HG03159 (cell line): ENCODE data around the gene MSH3.
"Not testable (repeated sequence)": the region's sequence is repeated elsewhere in the genome, so short reads cannot be mapped to it uniquely, and the experiment has no call there.

ENCODE experiments used
- ATAC-seq: cut with Tn5 transposase; IDR thresholded peaks from one replicate; pipeline ENCODE4 v1.9.1; 2021; ENCODE audit warnings: mild to moderate bottlenecking, moderate library complexity; ENCODE audit not compliant: unreplicated experiment

MSH3 gene

DNA sequence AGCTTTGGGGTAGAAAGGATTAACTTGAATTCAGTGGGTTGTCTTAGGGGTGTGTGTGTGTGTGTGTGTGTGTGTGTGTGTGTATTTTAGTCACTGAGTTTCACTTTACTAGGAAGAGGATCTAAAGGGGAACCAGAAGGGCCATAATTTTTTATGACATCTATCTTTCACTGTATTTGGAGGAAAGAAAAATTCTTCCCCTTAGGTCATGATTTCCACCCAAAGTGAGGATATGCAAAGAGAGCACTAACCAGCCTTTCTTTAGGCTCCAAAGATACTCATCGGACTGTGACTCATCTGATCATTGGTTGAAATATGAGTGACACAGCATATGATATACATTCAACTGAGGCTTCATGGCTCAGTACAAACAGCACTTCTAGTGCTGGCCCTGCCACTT, 230.5 kb downstream of the MSH3 start:
- ATAC-seq, result no peak

DNA sequence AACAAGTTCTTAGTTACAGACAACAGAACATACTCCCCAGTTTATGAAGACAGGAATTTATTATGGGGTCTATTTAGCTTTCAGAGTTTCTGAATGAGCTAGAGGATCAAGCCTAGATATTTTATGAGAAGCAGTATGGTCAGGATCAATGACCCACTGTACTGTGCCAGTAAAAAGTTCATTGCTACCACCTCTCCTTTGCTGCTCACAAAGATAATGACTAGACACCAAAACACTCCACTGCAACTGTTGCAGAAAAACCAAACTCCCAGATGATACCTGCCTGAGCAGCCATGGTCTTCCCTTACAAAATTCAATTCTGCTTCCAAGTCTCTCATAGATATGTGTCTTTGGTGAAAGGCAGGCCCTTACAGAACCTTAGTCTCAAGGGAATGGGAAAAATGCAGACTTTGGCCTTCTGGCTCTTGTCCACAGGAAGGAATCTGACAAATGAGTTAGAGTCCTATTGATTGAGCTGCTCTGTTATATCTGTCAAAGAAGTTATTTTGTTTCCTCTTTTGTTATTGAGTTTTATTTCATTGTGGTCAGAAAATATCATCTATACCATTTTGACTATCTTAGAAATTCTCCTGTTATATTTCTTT, 231.0 kb downstream of the MSH3 start:
- no peak for ATAC-seq

DNA sequence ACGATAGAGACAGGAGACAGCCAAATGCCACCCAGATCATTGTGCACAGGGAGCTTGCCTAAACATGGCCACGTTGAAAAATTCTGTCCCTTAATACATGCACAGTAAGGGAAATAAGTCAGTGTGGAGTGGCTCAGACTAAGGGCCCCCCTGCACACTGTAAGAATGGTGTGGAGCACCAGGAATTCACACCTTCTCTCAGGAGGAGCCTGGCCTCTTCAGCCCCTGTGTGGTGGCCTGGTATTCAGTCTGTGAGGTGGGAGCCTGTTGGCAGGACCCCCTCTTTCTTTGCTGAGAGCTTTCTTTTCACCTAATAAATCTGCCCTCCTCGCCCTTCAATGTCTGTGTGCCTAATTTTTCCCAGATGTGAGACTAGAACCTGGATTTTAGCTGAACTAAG, 239.6 kb downstream of the MSH3 start:
- no peak for ATAC-seq

DNA sequence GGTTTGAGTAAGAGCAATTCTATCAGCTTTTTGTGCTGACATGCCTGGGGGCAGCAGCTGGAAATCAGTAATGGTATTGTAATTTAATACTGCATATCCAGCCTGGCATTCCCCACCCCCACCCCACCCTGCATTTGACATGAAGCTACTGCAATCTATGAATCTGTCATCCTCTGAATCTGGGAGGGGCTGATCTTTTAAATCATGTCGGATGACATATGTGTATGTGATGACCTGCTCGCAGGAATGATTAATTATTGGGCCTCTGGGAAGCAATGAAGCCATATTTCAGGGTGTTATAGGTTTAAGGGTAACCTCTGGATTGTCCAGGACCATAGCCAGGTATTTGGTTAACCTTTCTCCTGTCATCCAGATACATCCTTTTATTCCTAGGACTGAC, 241.1 kb downstream of the MSH3 start:
- no peak for ATAC-seq

DNA sequence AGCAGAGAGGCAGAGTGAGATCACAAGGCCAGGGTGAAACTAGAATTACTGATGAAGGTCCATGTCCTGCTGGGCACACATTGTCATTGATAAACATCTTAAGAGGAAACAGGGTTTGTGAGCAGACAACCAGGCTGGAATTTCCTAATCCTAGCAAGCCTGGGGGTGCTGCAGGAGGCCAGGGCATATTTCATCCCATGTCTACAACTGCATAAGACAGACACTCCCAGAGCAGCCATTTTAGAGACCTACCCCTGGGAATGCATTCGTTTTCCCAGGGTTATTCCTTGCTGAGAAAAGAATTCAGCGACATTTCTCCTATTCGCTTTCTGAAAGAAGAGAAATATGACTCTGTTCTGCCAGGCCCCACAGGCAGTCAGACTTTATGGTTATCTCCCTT, 248.2 kb downstream of the MSH3 start:
- ATAC-seq, result not testable (repeated sequence)

DNA sequence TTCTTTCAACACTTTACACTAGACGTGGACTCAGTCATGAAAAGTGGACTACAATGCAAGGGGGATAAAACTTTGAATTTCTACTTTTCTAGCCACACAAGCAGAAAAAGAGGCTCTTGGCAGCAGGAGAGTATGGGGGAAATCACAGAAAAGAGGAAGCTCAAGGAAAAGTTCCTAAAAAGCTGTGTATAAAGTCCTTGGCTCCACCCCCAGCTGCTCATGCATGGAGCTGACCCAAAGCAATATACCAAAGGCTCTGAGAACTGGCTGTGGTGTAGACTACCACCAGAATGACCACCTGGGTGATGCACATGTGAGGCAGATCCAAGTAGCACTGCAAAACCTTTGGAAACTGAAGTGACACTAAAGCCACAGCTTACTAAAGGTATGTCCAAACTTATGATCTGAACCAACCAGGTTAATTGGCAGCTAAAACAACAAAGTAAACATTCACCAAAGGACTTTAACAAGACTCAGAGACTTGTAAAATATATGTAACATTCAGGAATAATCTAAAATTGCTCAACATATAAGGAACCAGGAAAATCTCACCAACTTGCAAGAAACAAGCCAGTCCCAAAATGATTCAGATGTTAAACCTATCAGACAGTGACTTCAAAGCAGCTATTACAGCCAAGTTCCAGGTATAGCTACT, 250.2 kb downstream of the MSH3 start:
- ATAC-seq, result no peak

DNA sequence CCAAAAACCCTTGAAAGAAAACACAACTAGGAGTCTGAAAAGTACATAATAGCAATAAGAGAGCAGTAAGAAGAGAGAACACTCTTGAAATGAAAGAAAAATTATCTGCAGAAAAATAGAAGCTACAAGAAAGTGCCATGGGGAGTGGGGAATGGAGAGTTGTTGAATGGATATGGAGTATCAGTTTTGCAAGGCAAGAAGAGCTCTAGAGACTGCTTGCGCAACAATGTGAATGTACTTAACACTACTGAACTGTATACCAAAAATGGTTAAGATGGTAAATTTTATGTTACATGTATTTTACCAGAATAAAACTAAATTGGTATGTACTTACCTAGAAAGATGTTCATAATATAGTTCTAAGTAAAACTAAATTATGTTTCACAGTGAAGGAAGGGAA, 251.0 kb downstream of the MSH3 start:
- ATAC-seq, result no peak

DNA sequence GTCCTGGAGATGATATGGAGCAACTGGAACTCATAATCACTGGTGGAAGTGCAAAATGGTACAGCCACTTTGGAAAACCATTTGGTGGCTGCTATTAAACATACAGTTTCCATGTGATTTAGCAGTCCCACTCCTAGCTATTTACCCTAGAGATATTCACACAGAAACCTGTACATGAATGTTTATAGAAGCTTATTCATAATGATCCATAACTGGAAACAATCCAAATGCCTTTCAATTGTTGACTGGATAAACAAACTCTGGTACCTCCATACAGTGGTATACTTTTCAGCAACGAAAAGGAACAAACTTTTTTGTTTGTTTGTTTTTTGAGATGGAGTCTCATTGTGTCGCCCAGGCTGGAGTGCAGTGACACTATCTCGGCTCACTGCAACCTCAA, 258.0 kb downstream of the MSH3 start:
- ATAC-seq, result no peak

DNA sequence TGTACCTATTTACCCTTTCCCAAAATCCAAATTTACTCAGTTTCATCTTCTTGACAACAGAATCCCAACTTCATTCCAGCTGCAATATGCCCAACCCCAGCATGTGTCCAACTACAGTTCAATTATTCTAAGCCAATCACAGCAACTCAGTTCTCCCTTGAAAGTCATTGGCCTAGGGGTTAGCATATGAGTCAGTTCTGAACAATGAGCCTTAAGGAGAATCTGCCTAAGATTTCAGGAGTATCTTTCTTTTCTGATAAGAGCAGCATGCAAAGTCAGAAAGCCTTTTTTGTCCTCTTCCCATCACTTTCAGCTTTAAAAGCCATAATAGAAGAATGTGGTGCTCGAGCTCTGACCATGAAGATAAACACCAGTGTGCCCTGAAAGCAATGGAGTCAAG, 261.3 kb downstream of the MSH3 start:
- ATAC-seq, result no peak

DNA sequence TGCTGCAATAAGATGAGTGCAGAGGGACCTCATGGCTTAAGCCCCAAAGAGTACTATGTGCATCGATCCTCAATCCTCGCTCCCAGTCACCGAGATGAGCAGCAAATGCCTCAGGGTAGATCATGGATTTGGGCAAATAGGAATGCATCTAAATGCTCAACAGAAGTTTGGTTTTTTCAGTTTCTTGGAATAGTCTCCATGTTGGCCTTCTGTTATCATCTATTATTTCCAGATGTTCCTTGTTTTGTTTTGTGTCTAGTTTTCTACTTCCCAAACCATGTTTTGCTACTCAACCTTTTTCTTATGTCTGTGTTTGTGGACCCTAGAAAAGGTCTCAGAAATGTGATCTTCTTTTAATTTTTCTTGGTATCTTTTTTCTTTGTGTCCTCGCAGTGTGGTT, 262.2 kb downstream of the MSH3 start:
- ATAC-seq, result no peak

DNA sequence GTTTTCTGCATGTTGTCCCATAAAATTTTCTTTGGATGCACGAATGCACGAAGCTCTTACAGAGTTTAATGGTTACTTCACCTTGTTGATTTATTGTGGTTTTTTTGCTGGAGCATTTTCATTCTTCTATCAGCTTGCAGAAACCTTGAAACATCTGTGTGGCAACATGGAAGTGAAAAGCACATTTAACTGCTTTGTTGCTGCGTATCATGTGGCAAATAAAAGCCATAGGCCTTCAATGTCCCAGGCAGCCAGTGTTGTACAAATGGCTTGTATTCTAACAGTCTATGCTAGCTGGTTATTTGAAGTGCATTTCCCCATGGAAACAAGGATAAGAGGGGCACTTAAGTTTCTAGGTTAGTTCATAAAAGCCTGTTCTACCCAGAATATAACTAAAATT, 263.2 kb downstream of the MSH3 start:
- no peak for ATAC-seq

DNA sequence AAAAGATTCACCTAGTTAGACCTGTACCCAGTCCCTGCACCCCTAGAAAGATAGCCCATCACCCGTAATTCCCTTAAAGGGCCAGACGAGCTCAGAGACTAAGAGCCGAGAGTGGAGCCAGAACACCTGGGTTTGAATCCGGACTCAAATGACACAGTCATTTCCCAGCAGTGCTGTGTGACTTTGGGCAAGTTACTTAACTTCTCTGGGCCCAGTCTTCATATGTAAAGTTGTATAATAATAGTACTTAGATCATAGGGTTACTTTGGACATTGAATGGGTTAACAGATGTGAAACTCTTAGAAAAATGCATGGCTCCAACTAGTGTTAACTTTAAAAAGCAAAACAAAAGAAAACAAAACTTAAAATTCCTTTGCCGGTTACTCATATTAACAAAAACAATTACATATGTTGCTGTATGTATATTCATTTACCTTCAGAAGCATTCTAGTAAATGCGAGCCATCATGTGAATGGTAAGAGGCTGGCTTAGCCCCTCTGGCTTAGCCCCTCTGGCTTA, 265.3 kb downstream of the MSH3 start:
- ATAC-seq, result no peak

DNA sequence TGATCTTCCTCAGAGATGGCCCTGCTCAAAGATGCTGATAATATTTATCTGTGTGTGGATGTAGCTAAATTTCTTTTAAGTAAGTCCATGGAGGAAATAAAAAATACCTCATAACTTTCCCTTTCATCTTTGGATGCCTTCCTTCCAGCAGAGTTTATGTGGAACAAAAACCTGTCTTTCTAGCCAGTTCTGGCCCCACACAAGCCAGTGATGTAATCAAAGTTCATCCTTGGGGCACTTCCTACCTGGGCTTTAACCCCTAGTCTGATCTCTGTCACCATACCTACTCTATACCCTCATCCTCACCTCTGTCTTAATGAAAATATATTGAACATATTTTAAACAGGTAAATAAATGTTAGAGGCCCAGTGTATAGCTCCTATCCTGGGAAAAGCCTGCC, 265.9 kb downstream of the MSH3 start:
- ATAC-seq, result no peak

DNA sequence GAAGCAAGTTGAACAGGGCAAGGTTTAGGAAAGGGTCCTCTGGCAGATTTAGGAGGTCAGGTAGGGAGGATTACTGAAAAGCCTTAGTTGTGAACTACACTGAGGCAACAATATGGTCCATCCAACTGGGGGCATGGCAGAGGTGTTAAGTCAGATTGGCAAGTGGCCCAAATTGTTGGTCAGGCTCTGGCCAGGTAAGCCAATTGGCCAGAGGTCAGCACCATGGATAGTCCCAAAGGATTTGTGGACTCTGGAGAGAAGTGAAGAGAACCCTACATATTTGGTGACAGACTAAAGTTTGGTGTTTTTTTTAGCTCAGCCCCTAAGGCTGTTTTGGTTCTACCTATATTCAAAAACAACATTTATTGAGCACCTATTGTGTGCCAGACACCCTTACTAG, 266.6 kb downstream of the MSH3 start:
- ATAC-seq, result no peak

DNA sequence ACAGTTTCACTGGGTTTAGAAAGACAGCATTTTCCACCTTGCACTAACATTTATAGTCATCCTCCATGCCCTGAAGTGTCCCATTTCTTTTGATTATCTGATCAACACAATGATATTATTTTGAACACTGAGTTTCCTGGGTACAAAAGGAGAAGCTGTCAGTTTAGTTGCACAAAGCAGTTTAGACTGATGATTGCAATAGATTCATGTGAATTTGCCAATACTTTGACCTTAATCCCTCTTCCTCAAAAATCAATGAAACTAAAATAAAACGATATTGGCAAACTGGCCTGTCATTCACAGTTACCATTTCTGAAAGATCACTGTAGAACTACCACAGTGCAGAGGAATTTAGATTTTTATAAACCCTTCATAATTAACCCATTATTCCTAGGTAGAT, 271.5 kb downstream of the MSH3 start:
- ATAC-seq, result no peak
